HEK293 (cell line): ENCODE results near the gene TNXB.

Source experiments
- CTCF ChIA-PET: fragments of 350-600 bp; formaldehyde crosslinking; extraction: SDS; loops from one replicate; lab custom pipeline; 2021; ENCODE audit warnings: antibody characterized with exemption; lab: Yijun Ruan, JAX
- POLR2A ChIA-PET: fragments of 300-600 bp; formaldehyde crosslinking; extraction: SDS; loops from one replicate; lab custom pipeline; 2020; ENCODE audit warnings: antibody characterized with exemption, inconsistent platforms; lab: Yijun Ruan, JAX
- H3K27ac ChIP-seq: fragments of 200-500 bp; sonication (Bioruptor generic); 2 replicates; pipeline ENCODE4 v1.5.1; 2014; ENCODE audit warnings: low read depth, low read length, control low read depth, inconsistent platforms; ENCODE audit errors: extremely low read depth
- H3K36me3 ChIP-seq, 2 experiments: fragments of 200-500 bp in 1 of 2; sonication (Bioruptor generic) in 1 of 2; 1 replicate in 1 of 2; 2 replicates in 1 of 2; pipeline ENCODE4 v1.5.1; 2014 to 2017; ENCODE audit warnings: inconsistent platforms in 2 of 2, low read length in 2 of 2; ENCODE audit not compliant: control insufficient read depth in 2 of 2, insufficient read depth in 1 of 2
- H3K4me1 ChIP-seq: fragments of 200-500 bp; sonication (Bioruptor generic); 2 replicates; pipeline ENCODE4 v1.5.1; 2014; ENCODE audit warnings: mild to moderate bottlenecking, low read length, inconsistent platforms; ENCODE audit not compliant: control insufficient read depth, insufficient read depth
- H3K4me3 ChIP-seq: 2 replicates; pipeline ENCODE4 v1.5.1; 2011; ENCODE audit warnings: low read depth, mild to moderate bottlenecking, control low read depth, low read length, moderate library complexity
- H3K9me3 ChIP-seq: fragments of 200-500 bp; sonication (Bioruptor generic); 2 replicates; pipeline ENCODE4 v1.5.1; 2014; ENCODE audit warnings: low read depth, low read length, inconsistent platforms; ENCODE audit not compliant: control insufficient read depth, insufficient read depth
- BCL11B ChIP-seq: fragments of 450-650 bp; formaldehyde crosslinking; IDR thresholded peaks from 2 replicates; pipeline ENCODE4 v1.5.1; 2016; ENCODE audit warnings: low read depth, missing biosample characterization, missing genetic modification characterization
- HIC1 ChIP-seq: fragments of 450-650 bp; formaldehyde crosslinking; IDR thresholded peaks from 2 replicates; pipeline ENCODE4 v1.5.1; 2016; ENCODE audit warnings: missing biosample characterization, missing genetic modification characterization
- MYNN ChIP-seq: fragments of 450-650 bp; formaldehyde crosslinking; IDR thresholded peaks from 2 replicates; pipeline ENCODE4 v1.5.1; 2016; ENCODE audit warnings: missing biosample characterization, missing genetic modification characterization, borderline replicate concordance
- OVOL3 ChIP-seq: fragments of 450-650 bp; formaldehyde crosslinking; IDR thresholded peaks from 2 replicates; pipeline ENCODE4 v1.5.1; 2016; ENCODE audit warnings: missing biosample characterization, missing genetic modification characterization
- PBX3 ChIP-seq: sonication (generic); formaldehyde crosslinking; IDR thresholded peaks from 2 replicates; pipeline ENCODE4 v1.8.1; 2022; ENCODE audit warnings: mild to moderate bottlenecking, moderate library complexity, missing genetic modification reagents
- REPIN1 ChIP-seq: fragments of 450-650 bp; formaldehyde crosslinking; IDR thresholded peaks from 2 replicates; pipeline ENCODE4 v1.5.1; 2017; ENCODE audit warnings: missing biosample characterization, missing genetic modification characterization, low read depth
- SETDB1 ChIP-seq: IDR thresholded peaks from one replicate; pipeline ENCODE4 v1.6.1; 2017; ENCODE audit warnings: mild to moderate bottlenecking, low read length, moderate library complexity, mixed read lengths; ENCODE audit not compliant: insufficient read length
- SP2 ChIP-seq: fragments of 450-650 bp; formaldehyde crosslinking; IDR thresholded peaks from 2 replicates; pipeline ENCODE4 v1.5.1; 2016; ENCODE audit warnings: missing biosample characterization, missing genetic modification characterization
- ZBTB10 ChIP-seq: fragments of 450-650 bp; formaldehyde crosslinking; IDR thresholded peaks from 2 replicates; pipeline ENCODE4 v1.5.1; 2016; ENCODE audit warnings: missing biosample characterization, missing genetic modification characterization
- ZBTB26 ChIP-seq: fragments of 450-650 bp; formaldehyde crosslinking; optimal IDR thresholded peaks from 2 replicates; pipeline ENCODE3; 2016; ENCODE audit warnings: missing biosample characterization, mild to moderate bottlenecking, missing genetic modification characterization
- ZBTB49 ChIP-seq: fragments of 450-650 bp; formaldehyde crosslinking; IDR thresholded peaks from 2 replicates; pipeline ENCODE4 v1.5.1; 2016; ENCODE audit warnings: missing biosample characterization, missing genetic modification characterization, low read depth
- ZIC2 ChIP-seq: fragments of 450-650 bp; formaldehyde crosslinking; IDR thresholded peaks from 2 replicates; pipeline ENCODE4 v1.5.1; 2016; ENCODE audit warnings: missing biosample characterization, missing genetic modification characterization
- ZNF133 ChIP-seq: fragments of 450-650 bp; formaldehyde crosslinking; IDR thresholded peaks from 2 replicates; pipeline ENCODE4 v1.5.1; 2016; ENCODE audit warnings: missing biosample characterization, missing genetic modification characterization
- ZNF16 ChIP-seq: fragments of 450-650 bp; formaldehyde crosslinking; IDR thresholded peaks from 2 replicates; pipeline ENCODE4 v1.5.1; 2016; ENCODE audit warnings: low read depth, missing biosample characterization, missing genetic modification characterization
- ZNF214 ChIP-seq: fragments of 450-650 bp; formaldehyde crosslinking; IDR thresholded peaks from 2 replicates; pipeline ENCODE4 v1.5.1; 2017; ENCODE audit warnings: missing biosample characterization, mild to moderate bottlenecking, missing genetic modification characterization, borderline replicate concordance
- ZNF24 ChIP-seq: fragments of 450-650 bp; formaldehyde crosslinking; IDR thresholded peaks from 2 replicates; pipeline ENCODE4 v1.5.1; 2016; ENCODE audit warnings: missing biosample characterization, missing genetic modification characterization
- ZNF248 ChIP-seq: fragments of 450-650 bp; formaldehyde crosslinking; IDR thresholded peaks from 2 replicates; pipeline ENCODE4 v1.5.1; 2017; ENCODE audit warnings: missing biosample characterization, missing genetic modification characterization
- ZNF423 ChIP-seq: fragments of 450-650 bp; formaldehyde crosslinking; IDR thresholded peaks from 2 replicates; pipeline ENCODE4 v1.5.1; 2016; ENCODE audit warnings: missing biosample characterization, missing genetic modification characterization
- ZNF529 ChIP-seq: fragments of 450-650 bp; formaldehyde crosslinking; IDR thresholded peaks from 2 replicates; pipeline ENCODE4 v1.5.1; 2017; ENCODE audit warnings: missing genetic modification characterization, missing biosample characterization; ENCODE audit not compliant: insufficient replicate concordance
- ZNF530 ChIP-seq: fragments of 450-650 bp; formaldehyde crosslinking; IDR thresholded peaks from 2 replicates; pipeline ENCODE4 v1.5.1; 2016; ENCODE audit warnings: low read depth, missing biosample characterization, missing genetic modification characterization
- ZNF558 ChIP-seq: fragments of 450-650 bp; formaldehyde crosslinking; IDR thresholded peaks from 2 replicates; pipeline ENCODE4 v1.5.1; 2016; ENCODE audit warnings: missing biosample characterization, missing genetic modification characterization
- ZNF624 ChIP-seq: fragments of 450-650 bp; formaldehyde crosslinking; IDR thresholded peaks from 2 replicates; pipeline ENCODE4 v1.5.1; 2017; ENCODE audit warnings: missing biosample characterization, missing genetic modification characterization
- ZNF639 ChIP-seq: fragments of 450-650 bp; formaldehyde crosslinking; IDR thresholded peaks from 2 replicates; pipeline ENCODE4 v1.5.1; 2016; ENCODE audit warnings: missing biosample characterization, missing genetic modification characterization
- ZSCAN23 ChIP-seq: fragments of 450-650 bp; formaldehyde crosslinking; IDR thresholded peaks from 2 replicates; pipeline ENCODE4 v1.5.1; 2016; ENCODE audit warnings: missing biosample characterization, missing genetic modification characterization
- ZSCAN30 ChIP-seq: fragments of 450-650 bp; IDR thresholded peaks from 2 replicates; pipeline ENCODE4 v1.5.1; 2018; ENCODE audit warnings: missing biosample characterization, mild to moderate bottlenecking, missing genetic modification characterization, moderate library complexity

The TNXB gene

GRCh38 chr6:32074996-32075532 lies 34.1 kb downstream of the TNXB start (continued):
- TF ChIP-seq ZBTB26 (tag by site-specific recombination) (no peak), ZNF624 (tag by site-specific recombination) (no peak), ZSCAN23 (no peak), ZNF530 (tag by site-specific recombination) (no peak), ZNF16 (tag by site-specific recombination) (no peak), ZNF639 (tag by site-specific recombination) (no peak)

GRCh38 chr6:32073613-32074012 lies 35.5 kb downstream of the TNXB start:
- no peaks in the 10 kb centered on the region for H3K4me1 ChIP-seq
- H3K4me3 ChIP-seq: no peak overlapping the region
- no peaks in the 10 kb centered on the region for H3K9me3 ChIP-seq
- POLR2A ChIA-PET: no interaction called here
- no peaks in the 10 kb centered on the region for H3K36me3 ChIP-seq
- H3K27ac ChIP-seq: no peak overlapping the region
- CTCF ChIA-PET: no interaction called here
- no peak for TF ChIP-seq ZNF558 (tag by site-specific recombination)
- TF ChIP-seq PBX3 (CRISPR knock-in tag): no peak
- TF ChIP-seq ZNF529 (tag by site-specific recombination): no peak
- TF ChIP-seq SETDB1: no peak
- TF ChIP-seq ZIC2 (tag by site-specific recombination): no peak
- no peak for TF ChIP-seq ZNF133 (tag by site-specific recombination)
- TF ChIP-seq ZNF24 (tag by site-specific recombination): no peak
- TF ChIP-seq MYNN (tag by site-specific recombination): no peak
- TF ChIP-seq ZBTB10: no peak
- no peak for TF ChIP-seq ZSCAN30 (tag by site-specific recombination)
- TF ChIP-seq ZNF423 (tag by site-specific recombination): no peak
- no peak for TF ChIP-seq OVOL3
- no peak for TF ChIP-seq ZNF248
- no peak for TF ChIP-seq SP2 (tag by site-specific recombination)
- TF ChIP-seq REPIN1 (tag by site-specific recombination): no peak
- no peak for TF ChIP-seq BCL11B (tag by site-specific recombination)
- no peak for TF ChIP-seq HIC1 (tag by site-specific recombination)
- no peak for TF ChIP-seq ZBTB49 (tag by site-specific recombination)
- no peak for TF ChIP-seq ZNF214 (tag by site-specific recombination)
